Left lung (tissue), 10 donors: ENCODE data around the gene TAOK3. TPM values are rescaled to one million over a fixed set of nuclear protein-coding genes. Genes with fewer than 3 reads are reported as not detected.

Experiments
- ATAC-seq: fragments of 200-7000 bp; cut with Tn5 transposase; one replicate; pipeline ENCODE4 v1.9.1; 2020; ENCODE audit warnings: moderate library complexity
- DNase-seq, 4 donors: peaks; one replicate each; pipeline ENCODE4 v3.0.0-alpha.2; 2013 to 2020
- H3K27ac ChIP-seq, 2 donors: fragments of 200-600 bp; sonication (generic) in 1 of 2; one replicate each; pipeline versions ENCODE4 v1.5.0 to v1.8.0; 2020 to 2021
- H3K27me3 ChIP-seq, 2 donors: fragments of 200-600 bp; sonication (generic) in 1 of 2; one replicate each; pipeline versions ENCODE4 v1.5.0 to v1.8.0; 2020 to 2021
- H3K36me3 ChIP-seq, 2 donors: fragments of 200-600 bp; sonication (generic) in 1 of 2; one replicate each; pipeline versions ENCODE4 v1.5.0 to v1.8.0; 2020 to 2021
- H3K4me1 ChIP-seq, 2 donors: fragments of 200-600 bp; one replicate each; pipeline ENCODE4 v1.8.0; 2021
- H3K4me3 ChIP-seq, 2 donors: fragments of 200-600 bp; sonication (generic) in 1 of 2; one replicate each; pipeline versions ENCODE4 v1.5.0 to v1.8.0; 2020 to 2021; ENCODE audit warnings: mild to moderate bottlenecking in 1 of 2
- H3K9me3 ChIP-seq, 2 donors: fragments of 200-600 bp; sonication (generic) in 1 of 2; one replicate each; pipeline versions ENCODE4 v1.5.0 to v1.8.0; 2020 to 2021
- intact Hi-C, 2 donors: fragments of 100-400 bp; cut with DNase I; formaldehyde crosslinking; loops; one replicate each; pipeline versions ENCODE4 v1.11.2 to v1.14.2; 2022
- polyA plus RNA-seq, 6 donors: library from polyadenylated mRNA; unstranded; fragments of 120-200 nt; gene quantifications; one replicate each; pipeline ENCODE4 v1.2.1, GENCODE V29; 2013; ENCODE audit not compliant: insufficient read length in 6 of 6
- total RNA-seq, 2 donors: library from RNA; stranded (reverse); fragmentation: NEBNext Ultra II Directional; extraction: Animal tissue kit (Norgen Biotek cat#: 25700); gene quantifications; one replicate each; pipeline ENCODE4 v1.2.1, GENCODE V29; 2021
- TF ChIP-seq, protein P1 (sequence below), 2 donors: fragments of 200-600 bp; sonication (generic) in 1 of 2; IDR thresholded peaks; one replicate each; pipeline versions ENCODE4 v1.5.0 to v1.8.0; 2021; ENCODE audit warnings: antibody characterized with exemption in 2 of 2
- donor health status: DM: no; HTN: yes; CAD: no.
- donor health status: DM: no; HTN: no; CAD: no.

TAOK3 gene
- total and polyA plus RNA-seq, 8 donors, result 39.5 to 61.8 (median 52.1) TPM

DNA sequence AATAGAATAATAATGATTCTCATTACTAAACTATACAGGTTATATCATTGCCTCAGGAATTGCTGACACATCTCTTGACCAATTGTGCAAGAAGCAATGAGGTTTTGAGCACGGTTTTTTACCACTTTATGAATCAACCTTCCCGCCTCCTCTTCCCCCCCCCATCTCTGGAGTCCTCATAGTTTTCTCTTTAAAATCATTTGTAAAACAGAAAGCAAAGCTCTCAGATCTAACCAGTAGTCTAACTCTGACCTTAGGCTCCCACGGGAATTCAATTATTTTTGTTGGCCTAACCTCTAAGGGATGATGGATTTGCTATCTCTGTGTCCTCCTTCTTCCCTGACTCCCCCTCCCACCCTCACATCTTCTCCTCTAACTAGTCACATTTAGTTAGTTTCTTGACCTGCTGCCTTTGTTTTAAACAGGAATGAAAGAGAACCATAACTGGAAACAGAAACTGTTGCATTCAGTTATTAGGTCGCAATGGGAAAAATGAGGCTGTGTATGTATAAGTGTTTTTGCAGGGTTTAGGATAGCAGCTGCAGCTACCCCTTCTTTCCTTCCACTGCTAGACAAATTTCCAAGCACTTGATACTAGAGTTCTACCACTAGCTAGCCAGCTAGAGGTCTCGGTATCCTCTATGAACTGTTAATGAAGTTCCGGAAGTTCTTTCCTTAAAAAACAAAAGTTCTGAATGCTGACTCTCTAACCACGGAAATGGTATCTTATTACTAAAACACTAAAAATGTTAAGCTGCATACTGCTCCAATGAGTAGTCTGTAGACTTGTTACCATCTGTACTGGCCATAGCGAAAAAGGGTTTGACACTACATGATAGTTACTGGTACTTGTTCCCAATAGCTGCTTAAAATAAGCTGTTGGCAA is 65.4 kb downstream of the TAOK3 start:
- TF ChIP-seq, protein P1, sequence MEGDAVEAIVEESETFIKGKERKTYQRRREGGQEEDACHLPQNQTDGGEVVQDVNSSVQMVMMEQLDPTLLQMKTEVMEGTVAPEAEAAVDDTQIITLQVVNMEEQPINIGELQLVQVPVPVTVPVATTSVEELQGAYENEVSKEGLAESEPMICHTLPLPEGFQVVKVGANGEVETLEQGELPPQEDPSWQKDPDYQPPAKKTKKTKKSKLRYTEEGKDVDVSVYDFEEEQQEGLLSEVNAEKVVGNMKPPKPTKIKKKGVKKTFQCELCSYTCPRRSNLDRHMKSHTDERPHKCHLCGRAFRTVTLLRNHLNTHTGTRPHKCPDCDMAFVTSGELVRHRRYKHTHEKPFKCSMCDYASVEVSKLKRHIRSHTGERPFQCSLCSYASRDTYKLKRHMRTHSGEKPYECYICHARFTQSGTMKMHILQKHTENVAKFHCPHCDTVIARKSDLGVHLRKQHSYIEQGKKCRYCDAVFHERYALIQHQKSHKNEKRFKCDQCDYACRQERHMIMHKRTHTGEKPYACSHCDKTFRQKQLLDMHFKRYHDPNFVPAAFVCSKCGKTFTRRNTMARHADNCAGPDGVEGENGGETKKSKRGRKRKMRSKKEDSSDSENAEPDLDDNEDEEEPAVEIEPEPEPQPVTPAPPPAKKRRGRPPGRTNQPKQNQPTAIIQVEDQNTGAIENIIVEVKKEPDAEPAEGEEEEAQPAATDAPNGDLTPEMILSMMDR (IDR thresholded peaks at IDR 0.05), result no peak
- H3K36me3 ChIP-seq, result no peaks in the 10 kb centered on the region
- H3K4me1 ChIP-seq, result peaks cover 2 to 38% of the 10 kb centered on the region in 2 donors
- DNase-seq, result no peak
- peak; percentile 74 for ATAC-seq
- no peaks in the 10 kb centered on the region for H3K9me3 ChIP-seq
- H3K4me3 ChIP-seq, result peak overlapping the region in 1 of 2 donors; percentile 1
- peak overlapping the region; percentile 46 to 62 for H3K27ac ChIP-seq
- intact Hi-C loops, result no loop called here
- H3K27me3 ChIP-seq, result no peaks in the 10 kb centered on the region

DNA sequence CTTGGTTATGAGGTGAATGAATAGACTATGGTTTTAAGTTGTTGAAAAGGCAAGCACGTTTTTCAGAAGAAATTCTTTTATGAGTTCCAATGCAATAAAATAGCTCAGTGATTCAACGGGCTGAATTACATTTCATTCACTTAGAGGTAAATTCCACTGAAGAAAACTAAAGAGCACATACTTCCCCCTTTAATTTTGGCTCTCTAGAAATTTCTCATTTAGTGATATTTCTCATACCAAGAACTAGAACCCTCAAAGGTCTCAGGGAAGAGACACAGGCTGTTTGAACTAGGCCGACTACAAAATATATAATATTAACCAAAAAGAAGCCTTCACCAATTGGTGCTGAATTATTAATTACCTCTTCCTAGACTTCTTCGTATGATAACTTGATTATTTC is 68.6 kb downstream of the TAOK3 start:
- H3K4me3 ChIP-seq, result no peak overlapping the region
- intact Hi-C loops, result no loop called here
- TF ChIP-seq, protein P1 (IDR thresholded peaks at IDR 0.05), result no peak
- H3K9me3 ChIP-seq, result no peaks in the 10 kb centered on the region
- DNase-seq (no peak), ATAC-seq (no peak)
- H3K36me3 ChIP-seq, result no peaks in the 10 kb centered on the region
- H3K27me3 ChIP-seq, result no peaks in the 10 kb centered on the region
- peaks cover 0 to 51% of the 10 kb centered on the region in 2 donors for H3K4me1 ChIP-seq
- H3K27ac ChIP-seq, result no peak overlapping the region

DNA sequence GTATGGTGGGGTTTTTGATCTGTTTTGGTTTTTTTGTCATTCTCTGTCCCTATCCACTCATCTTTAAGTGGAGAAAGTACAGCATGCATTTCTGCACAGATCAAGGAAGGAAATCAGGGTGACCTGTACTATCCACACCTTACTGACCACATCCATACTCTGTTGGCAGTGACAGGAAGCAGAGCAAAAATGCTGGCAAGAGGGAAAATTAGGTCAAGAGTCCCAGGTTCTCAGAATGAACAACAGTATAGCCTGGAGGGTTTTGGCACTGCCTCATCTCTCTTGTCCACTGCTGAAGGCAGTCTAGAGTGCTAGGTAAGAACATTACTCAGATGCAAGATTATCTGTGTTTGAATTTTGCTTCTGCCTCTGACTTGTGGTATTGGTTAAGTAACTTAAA is 70.7 kb downstream of the TAOK3 start:
- H3K27ac ChIP-seq, result no peak overlapping the region
- no peaks in the 10 kb centered on the region for H3K36me3 ChIP-seq
- ATAC-seq (peak; percentile 85), DNase-seq (no peak)
- H3K4me1 ChIP-seq, result peaks cover 0 to 37% of the 10 kb centered on the region in 2 donors
- H3K9me3 ChIP-seq, result no peaks in the 10 kb centered on the region
- TF ChIP-seq, protein P1 (IDR thresholded peaks at IDR 0.05), result no peak
- H3K4me3 ChIP-seq, result no peak overlapping the region
- H3K27me3 ChIP-seq, result no peaks in the 10 kb centered on the region
- intact Hi-C loops, result no loop called here

DNA sequence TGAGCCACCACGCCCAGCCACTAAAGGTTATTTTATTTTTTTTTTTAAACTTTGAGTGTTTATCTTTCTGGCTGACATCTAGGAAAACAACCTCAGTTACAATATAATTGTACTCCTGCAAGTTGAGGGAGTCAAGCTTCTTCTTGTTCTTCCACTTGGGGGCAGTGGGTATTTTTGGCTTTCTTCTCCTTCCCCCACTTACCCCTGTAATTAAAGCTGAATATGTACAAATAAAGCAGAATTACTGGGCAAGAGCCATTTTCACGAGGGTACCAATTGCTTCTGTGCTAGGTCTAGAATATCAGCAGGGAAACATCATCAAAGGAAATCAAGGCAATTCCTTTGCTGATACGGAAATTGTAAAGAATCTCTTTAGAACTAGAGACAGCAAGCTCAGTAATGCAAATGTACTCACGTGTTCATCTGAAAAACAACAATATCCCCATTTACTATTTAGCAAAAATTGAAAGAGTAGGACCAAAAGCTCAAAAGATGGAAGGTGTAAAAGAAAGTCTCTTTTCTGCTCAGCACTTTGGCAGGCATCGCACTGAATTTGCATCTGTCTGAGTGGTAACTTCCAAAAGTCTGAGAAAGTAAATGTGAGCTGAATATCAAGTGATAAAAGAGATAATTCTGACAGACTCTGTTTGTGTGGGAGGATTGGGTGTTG is 72.8 kb downstream of the TAOK3 start:
- Histone ChIP-seq H3K4me1 (peaks cover 0 to 31% of the 10 kb centered on the region in 2 donors), H3K36me3 (peaks cover 0 to under 1% of the 10 kb centered on the region in 2 donors), H3K27me3 (no peaks in the 10 kb centered on the region), H3K4me3 (no peak overlapping the region), H3K9me3 (no peaks in the 10 kb centered on the region), H3K27ac (no peak overlapping the region)
- intact Hi-C loops, result no loop called here
- ATAC-seq, result no peak
- TF ChIP-seq, protein P1 (IDR thresholded peaks at IDR 0.05), result no peak
- peak in 1 of 4 donors; percentile 31 for DNase-seq

DNA sequence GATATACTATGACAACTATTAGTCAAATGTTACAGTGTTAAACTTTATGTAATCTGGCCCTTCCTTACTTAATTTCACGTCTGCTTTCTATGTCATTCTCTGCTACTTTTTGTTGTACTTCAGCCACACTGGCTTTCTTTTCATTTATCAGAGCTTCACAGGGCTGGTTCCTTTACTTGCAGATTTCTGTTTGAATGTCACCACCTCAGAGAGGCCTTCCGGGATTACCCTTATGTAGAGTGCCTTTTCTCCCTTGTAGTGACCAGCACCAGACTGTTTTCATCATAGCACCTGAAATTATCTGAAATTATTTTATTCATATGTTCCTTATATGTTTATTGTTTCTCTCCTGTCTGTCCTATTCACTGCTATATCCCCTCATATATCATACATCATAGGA is 75.4 kb downstream of the TAOK3 start:
- H3K27me3 ChIP-seq, result no peaks in the 10 kb centered on the region
- no peaks in the 10 kb centered on the region for H3K9me3 ChIP-seq
- peaks cover 0 to 3% of the 10 kb centered on the region in 2 donors for H3K36me3 ChIP-seq
- intact Hi-C loops, result no loop called here
- no peak overlapping the region for H3K4me3 ChIP-seq
- DNase-seq, result no peak
- TF ChIP-seq, protein P1 (IDR thresholded peaks at IDR 0.05), result no peak
- H3K4me1 ChIP-seq, result peaks cover 0 to 26% of the 10 kb centered on the region in 2 donors
- ATAC-seq, result no peak
- no peak overlapping the region for H3K27ac ChIP-seq
